Liver (tissue), 9 donors: ENCODE results near the gene DUSP14. TPM values are rescaled to one million over a fixed set of nuclear protein-coding genes. Genes with fewer than 3 reads are reported as not detected.

Experiments used
- DNase-seq: peaks from one replicate; pipeline ENCODE4 v3.0.0-alpha.2; 2017; ENCODE audit warnings: low spot score
- H3K27ac ChIP-seq, 2 donors: one replicate each; pipeline ENCODE4 v1.7.0; 2013; ENCODE audit warnings: inconsistent platforms in 2 of 2, low read length in 2 of 2, control low read depth in 1 of 2, low read depth in 1 of 2, mild to moderate bottlenecking in 1 of 2
- H3K27me3 ChIP-seq, 4 donors: one replicate each; pipeline versions ENCODE4 v1.6.1 to v1.7.0; 2013; ENCODE audit warnings: low read length in 3 of 4, inconsistent platforms in 1 of 4, mild to moderate bottlenecking in 1 of 4, moderate library complexity in 1 of 4; ENCODE audit not compliant: control insufficient read depth in 4 of 4, insufficient read depth in 4 of 4
- H3K36me3 ChIP-seq, 4 donors: one replicate each; pipeline versions ENCODE4 v1.6.1 to v1.7.0; 2013; ENCODE audit warnings: low read length in 3 of 4, mild to moderate bottlenecking in 3 of 4, low read depth in 1 of 4, moderate library complexity in 1 of 4; ENCODE audit not compliant: control insufficient read depth in 4 of 4, insufficient read depth in 3 of 4
- H3K4me1 ChIP-seq, 4 donors: one replicate each; pipeline versions ENCODE4 v1.6.1 to v1.7.0; 2013; ENCODE audit warnings: low read length in 3 of 4, mild to moderate bottlenecking in 3 of 4, moderate library complexity in 1 of 4; ENCODE audit not compliant: control insufficient read depth in 4 of 4, insufficient read depth in 4 of 4
- H3K4me3 ChIP-seq, 3 donors: one replicate each; pipeline versions ENCODE4 v1.6.1 to v1.7.0; 2013; ENCODE audit warnings: low read length in 3 of 3, control low read depth in 1 of 3, low read depth in 1 of 3, mild to moderate bottlenecking in 1 of 3
- H3K9ac ChIP-seq, 2 donors: one replicate each; pipeline ENCODE4 v1.7.0; 2013; ENCODE audit warnings: low read length in 2 of 2, mild to moderate bottlenecking in 2 of 2, moderate library complexity in 2 of 2, control low read depth in 1 of 2, low read depth in 1 of 2
- H3K9me3 ChIP-seq, 4 donors: one replicate each; pipeline versions ENCODE4 v1.6.1 to v1.7.0; 2013; ENCODE audit warnings: low read length in 3 of 4; ENCODE audit not compliant: control insufficient read depth in 4 of 4
- ATF3 ChIP-seq: IDR thresholded peaks from 2 replicates; pipeline ENCODE4 v1.6.1; 2016; ENCODE audit warnings: antibody characterized with exemption
- CTCF ChIP-seq: fragments of 150-350 bp; IDR thresholded peaks from 2 replicates; pipeline ENCODE4 v1.5.1; 2017; ENCODE audit warnings: improper control_type of control experiment, low read depth, low read length; ENCODE audit not compliant: missing input control
- EGR1 ChIP-seq, 2 donors: IDR thresholded peaks; 2 replicates each; pipeline ENCODE4 v1.6.1; 2016 to 2018; ENCODE audit warnings: antibody characterized with exemption in 2 of 2, low read depth in 2 of 2
- FOXA1 ChIP-seq: IDR thresholded peaks from 2 replicates; pipeline ENCODE4 v1.6.1; 2016; ENCODE audit warnings: antibody characterized with exemption
- FOXA2 ChIP-seq: IDR thresholded peaks from 2 replicates; pipeline ENCODE4 v1.6.1; 2016; ENCODE audit warnings: antibody characterized with exemption
- GABPA ChIP-seq, 2 donors: IDR thresholded peaks in 1 of 2; conservative IDR thresholded peaks in 1 of 2; 2 replicates each; pipeline ENCODE4 v1.6.1; 2016; ENCODE audit warnings: antibody characterized with exemption in 2 of 2, mild to moderate bottlenecking in 1 of 2, moderate library complexity in 1 of 2
- HNF4A ChIP-seq, 2 donors: conservative IDR thresholded peaks; 2 replicates each; pipeline ENCODE4 v1.6.1; 2016; ENCODE audit warnings: antibody characterized with exemption in 2 of 2, mild to moderate bottlenecking in 2 of 2
- HNF4G ChIP-seq: IDR thresholded peaks from 2 replicates; pipeline ENCODE4 v1.6.1; 2016; ENCODE audit warnings: antibody characterized with exemption
- JUND ChIP-seq, 2 donors: IDR thresholded peaks; 2 replicates each; pipeline ENCODE4 v1.6.1; 2016; ENCODE audit warnings: antibody characterized with exemption in 2 of 2
- NR2F2 ChIP-seq: IDR thresholded peaks from 2 replicates; pipeline ENCODE4 v1.6.1; 2016; ENCODE audit warnings: antibody characterized with exemption
- RAD21 ChIP-seq, 2 donors: IDR thresholded peaks; 2 replicates each; pipeline ENCODE4 v1.6.1; 2016; ENCODE audit warnings: antibody characterized with exemption in 2 of 2, mild to moderate bottlenecking in 2 of 2
- RXRA ChIP-seq, 2 donors: IDR thresholded peaks; 2 replicates each; pipeline ENCODE4 v1.6.1; 2017 to 2018; ENCODE audit warnings: antibody characterized with exemption in 2 of 2, mild to moderate bottlenecking in 1 of 2
- SP1 ChIP-seq: IDR thresholded peaks from 2 replicates; pipeline ENCODE4 v1.6.1; 2018; ENCODE audit warnings: antibody characterized with exemption, mild to moderate bottlenecking
- TAF1 ChIP-seq: conservative IDR thresholded peaks from 2 replicates; pipeline ENCODE4 v1.6.1; 2016; ENCODE audit warnings: antibody characterized with exemption, mild to moderate bottlenecking
- YY1 ChIP-seq: IDR thresholded peaks from 2 replicates; pipeline ENCODE4 v1.6.1; 2016; ENCODE audit warnings: antibody characterized with exemption, mild to moderate bottlenecking
- ZBTB33 ChIP-seq: IDR thresholded peaks from 2 replicates; pipeline ENCODE4 v1.6.1; 2016; ENCODE audit warnings: antibody characterized with exemption
- WGBS: extraction: QIAGEN DNeasy Blood & Tissue Kit; methylation state at CpG from one replicate; pipeline ENCODE4 v1.1.7; 2013; 5-methylcytosine and 5-hydroxymethylcytosine counted together
- polyA plus RNA-seq, 2 donors: library from polyadenylated mRNA; stranded (reverse) in 1 of 2; unstranded in 1 of 2; fragments of 200-250 nt in 1 of 2; fragments of >200 nt in 1 of 2; fragmentation: Nextera tagmentation in 1 of 2; extraction: Ambion mirVana in 1 of 2; gene quantifications; one replicate each; pipeline versions ENCODE4 v1.2.1 to v1.2.3, GENCODE V29; 2013 to 2015
- total RNA-seq, 2 donors: library from RNA; depleted of rRNA; stranded (reverse); fragments of >200 nt; gene quantifications; one replicate each; pipeline ENCODE4 v1.2.3, GENCODE V29; 2014
- TF ChIP-seq, protein P1 (sequence below): IDR thresholded peaks from 2 replicates; pipeline ENCODE4 v1.6.1; 2016; ENCODE audit warnings: antibody characterized with exemption, mild to moderate bottlenecking
- TF ChIP-seq, protein P2 (sequence below): IDR thresholded peaks from 2 replicates; pipeline ENCODE4 v1.6.1; 2016; ENCODE audit warnings: antibody characterized with exemption
- donor health status: healthy.
- donor health status: healthy.
- donor health status: healthy.
- donor health status: healthy.
- donor health status: healthy.

DUSP14 gene
- total and polyA plus RNA-seq, 4 donors = 6.3 to 15.7 (median 13.8) TPM

GRCh38 chr17:37527249-37527851, 37.7 kb downstream of the DUSP14 start:
- Histone ChIP-seq H3K27me3 (no peaks in the 10 kb centered on the region), H3K4me3 (no peak overlapping the region), H3K9ac (no peak overlapping the region), H3K4me1 (no peaks in the 10 kb centered on the region), H3K9me3 (no peaks in the 10 kb centered on the region), H3K36me3 (peaks cover 11 to 54% (median 41%) of the 10 kb centered on the region in 4 donors), H3K27ac (no peak overlapping the region)
- WGBS = 73% methylated on average over 5 of the region's 5 CpGs
- no peak for DNase-seq
- TF ChIP-seq YY1 (no peak), RAD21 (IDR thresholded peaks at IDR 0.05) (peak; percentile 78 to 85), CTCF (peak; percentile 53)

GRCh38 chr17:37530420-37530819, 40.7 kb downstream of the DUSP14 start:
- H3K4me1 ChIP-seq = no peaks in the 10 kb centered on the region
- no peak for DNase-seq
- 91% methylated on average over 4 of the region's 4 CpGs for WGBS
- TF ChIP-seq TAF1 (no peak), NR2F2 (no peak), JUND (IDR thresholded peaks at IDR 0.05) (no peak), FOXA1 (no peak), RXRA (IDR thresholded peaks at IDR 0.05) (no peak), GABPA (IDR thresholded peaks at IDR 0.05 in 1 of 2, conservative IDR thresholded peaks at IDR 0.05 in 1 of 2) (no peak), FOXA2 (no peak), SP1 (no peak), RAD21 (IDR thresholded peaks at IDR 0.05) (no peak), EGR1 (IDR thresholded peaks at IDR 0.05; ENCODE audit: low read depth in 2 of 2) (no peak), ZBTB33 (no peak), CTCF (no peak), YY1 (no peak), HNF4A (conservative IDR thresholded peaks at IDR 0.05) (no peak), ATF3 (no peak), HNF4G (no peak)
- TF ChIP-seq, protein P1, sequence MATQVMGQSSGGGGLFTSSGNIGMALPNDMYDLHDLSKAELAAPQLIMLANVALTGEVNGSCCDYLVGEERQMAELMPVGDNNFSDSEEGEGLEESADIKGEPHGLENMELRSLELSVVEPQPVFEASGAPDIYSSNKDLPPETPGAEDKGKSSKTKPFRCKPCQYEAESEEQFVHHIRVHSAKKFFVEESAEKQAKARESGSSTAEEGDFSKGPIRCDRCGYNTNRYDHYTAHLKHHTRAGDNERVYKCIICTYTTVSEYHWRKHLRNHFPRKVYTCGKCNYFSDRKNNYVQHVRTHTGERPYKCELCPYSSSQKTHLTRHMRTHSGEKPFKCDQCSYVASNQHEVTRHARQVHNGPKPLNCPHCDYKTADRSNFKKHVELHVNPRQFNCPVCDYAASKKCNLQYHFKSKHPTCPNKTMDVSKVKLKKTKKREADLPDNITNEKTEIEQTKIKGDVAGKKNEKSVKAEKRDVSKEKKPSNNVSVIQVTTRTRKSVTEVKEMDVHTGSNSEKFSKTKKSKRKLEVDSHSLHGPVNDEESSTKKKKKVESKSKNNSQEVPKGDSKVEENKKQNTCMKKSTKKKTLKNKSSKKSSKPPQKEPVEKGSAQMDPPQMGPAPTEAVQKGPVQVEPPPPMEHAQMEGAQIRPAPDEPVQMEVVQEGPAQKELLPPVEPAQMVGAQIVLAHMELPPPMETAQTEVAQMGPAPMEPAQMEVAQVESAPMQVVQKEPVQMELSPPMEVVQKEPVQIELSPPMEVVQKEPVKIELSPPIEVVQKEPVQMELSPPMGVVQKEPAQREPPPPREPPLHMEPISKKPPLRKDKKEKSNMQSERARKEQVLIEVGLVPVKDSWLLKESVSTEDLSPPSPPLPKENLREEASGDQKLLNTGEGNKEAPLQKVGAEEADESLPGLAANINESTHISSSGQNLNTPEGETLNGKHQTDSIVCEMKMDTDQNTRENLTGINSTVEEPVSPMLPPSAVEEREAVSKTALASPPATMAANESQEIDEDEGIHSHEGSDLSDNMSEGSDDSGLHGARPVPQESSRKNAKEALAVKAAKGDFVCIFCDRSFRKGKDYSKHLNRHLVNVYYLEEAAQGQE = no peak
- TF ChIP-seq, protein P2, sequence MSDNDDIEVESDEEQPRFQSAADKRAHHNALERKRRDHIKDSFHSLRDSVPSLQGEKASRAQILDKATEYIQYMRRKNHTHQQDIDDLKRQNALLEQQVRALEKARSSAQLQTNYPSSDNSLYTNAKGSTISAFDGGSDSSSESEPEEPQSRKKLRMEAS = no peak
- peaks cover 9 to 50% (median 40%) of the 10 kb centered on the region in 4 donors for H3K36me3 ChIP-seq
- H3K4me3 ChIP-seq = no peak overlapping the region
- no peaks in the 10 kb centered on the region for H3K27me3 ChIP-seq
- H3K27ac ChIP-seq = no peak overlapping the region
- H3K9ac ChIP-seq = no peak overlapping the region
- H3K9me3 ChIP-seq = no peaks in the 10 kb centered on the region
